ENCODE data around the gene MMP2. TPM values are rescaled to one million over a fixed set of nuclear protein-coding genes. Genes with fewer than 3 reads are reported as not detected.
A peak's percentile ranks its signal among the peaks of the same experiment; 100 is the strongest.

The MMP2 gene
- total RNA-seq, 2 donors from 2014 or later, result not detected

- DNase-seq (ENCODE audit: low spot score in 2 of 2), result no peak
- Mint-ChIP-seq H3K27ac (no peak overlapping the region), H3K9me3 (peaks cover 0 to 10% of the 10 kb centered on the region in 2 donors), H3K36me3 (peaks cover 0 to 4% of the 10 kb centered on the region in 2 donors)
- ATAC-seq, result no peak
These were observed 2.0 kb downstream of the MMP2 start for GRCh38 chr16:55481023-55481422.

- ATAC-seq (no peak), DNase-seq (ENCODE audit: low spot score in 2 of 2) (no peak)
- no peak overlapping the region for H3K27ac Mint-ChIP-seq
- H3K36me3 Mint-ChIP-seq, result peaks cover 0 to 4% of the 10 kb centered on the region in 2 donors
- peaks cover 0 to 10% of the 10 kb centered on the region in 2 donors for H3K9me3 Mint-ChIP-seq
These were observed 3.1 kb downstream of the MMP2 start for GRCh38 chr16:55482056-55482455.

GRCh38 chr16:55487048-55487803 is 8.2 kb downstream of the MMP2 start:
- no peaks in the 10 kb centered on the region for H3K36me3 Mint-ChIP-seq
- H3K9me3 Mint-ChIP-seq, result peaks cover 0 to 10% of the 10 kb centered on the region in 2 donors
- ATAC-seq (no peak), DNase-seq (ENCODE audit: low spot score in 2 of 2) (no peak)
- no peak overlapping the region for H3K27ac Mint-ChIP-seq

GRCh38 chr16:55488306-55488705 is 9.3 kb downstream of the MMP2 start:
- no peak for ATAC-seq
- no peak overlapping the region for H3K27ac Mint-ChIP-seq
- H3K9me3 Mint-ChIP-seq, result peaks cover 0 to 10% of the 10 kb centered on the region in 2 donors
- DNase-seq (ENCODE audit: low spot score in 2 of 2), result no peak
- no peaks in the 10 kb centered on the region for H3K36me3 Mint-ChIP-seq

- H3K9me3 Mint-ChIP-seq, result peaks cover 0 to 6% of the 10 kb centered on the region in 2 donors
- peak overlapping the region in 1 of 2 donors; percentile 56 for H3K27ac Mint-ChIP-seq
- no peak for DNase-seq (ENCODE audit: low spot score in 2 of 2)
- no peaks in the 10 kb centered on the region for H3K36me3 Mint-ChIP-seq
- no peak for ATAC-seq
These were observed 10.3 kb downstream of the MMP2 start for GRCh38 chr16:55489119-55489955.

- H3K36me3 Mint-ChIP-seq, result no peaks in the 10 kb centered on the region
- H3K9me3 Mint-ChIP-seq, result peaks cover 0 to under 1% of the 10 kb centered on the region in 2 donors
- DNase-seq (ENCODE audit: low spot score in 2 of 2) (no peak), ATAC-seq (no peak)
- H3K27ac Mint-ChIP-seq, result no peak overlapping the region
These were observed 10.9 kb downstream of the MMP2 start for GRCh38 chr16:55489956-55490265.

GRCh38 chr16:55490301-55490700 is 11.3 kb downstream of the MMP2 start:
- DNase-seq (ENCODE audit: low spot score in 2 of 2), result no peak
- no peak overlapping the region for H3K27ac Mint-ChIP-seq
- no peaks in the 10 kb centered on the region for H3K9me3 Mint-ChIP-seq
- H3K36me3 Mint-ChIP-seq, result no peaks in the 10 kb centered on the region
- no peak for ATAC-seq

- Mint-ChIP-seq H3K9me3 (no peaks in the 10 kb centered on the region), H3K36me3 (no peaks in the 10 kb centered on the region), H3K27ac (no peak overlapping the region)
- DNase-seq (ENCODE audit: low spot score in 2 of 2), result no peak
- ATAC-seq, result no peak
These were observed 12.7 kb downstream of the MMP2 start for GRCh38 chr16:55491691-55492090.

- Mint-ChIP-seq H3K36me3 (no peaks in the 10 kb centered on the region), H3K9me3 (no peaks in the 10 kb centered on the region), H3K27ac (no peak overlapping the region)
- DNase-seq (ENCODE audit: low spot score in 2 of 2), result no peak
- no peak for ATAC-seq
These were observed 13.9 kb downstream of the MMP2 start for GRCh38 chr16:55492756-55493380.

GRCh38 chr16:55494994-55495421 is 16.0 kb downstream of the MMP2 start:
- no peaks in the 10 kb centered on the region for H3K36me3 Mint-ChIP-seq
- no peaks in the 10 kb centered on the region for H3K9me3 Mint-ChIP-seq
- H3K27ac Mint-ChIP-seq, result no peak overlapping the region
- ATAC-seq (no peak), DNase-seq (ENCODE audit: low spot score in 2 of 2) (no peak)

GRCh38 chr16:55495616-55496289 is 16.8 kb downstream of the MMP2 start:
- H3K36me3 Mint-ChIP-seq, result no peaks in the 10 kb centered on the region
- no peak for ATAC-seq
- no peak overlapping the region for H3K27ac Mint-ChIP-seq
- no peaks in the 10 kb centered on the region for H3K9me3 Mint-ChIP-seq
- no peak for DNase-seq (ENCODE audit: low spot score in 2 of 2)

GRCh38 chr16:55496509-55497145 is 17.6 kb downstream of the MMP2 start:
- Mint-ChIP-seq H3K36me3 (no peaks in the 10 kb centered on the region), H3K9me3 (no peaks in the 10 kb centered on the region), H3K27ac (no peak overlapping the region)
- ATAC-seq (no peak), DNase-seq (ENCODE audit: low spot score in 2 of 2) (no peak)

GRCh38 chr16:55497558-55497957 is 18.6 kb downstream of the MMP2 start:
- no peak overlapping the region for H3K27ac Mint-ChIP-seq
- DNase-seq (ENCODE audit: low spot score in 2 of 2) (no peak), ATAC-seq (no peak)
- no peaks in the 10 kb centered on the region for H3K36me3 Mint-ChIP-seq
- H3K9me3 Mint-ChIP-seq, result no peaks in the 10 kb centered on the region

GRCh38 chr16:55498101-55498500 is 19.1 kb downstream of the MMP2 start:
- ATAC-seq (no peak), DNase-seq (ENCODE audit: low spot score in 2 of 2) (no peak)

GRCh38 chr16:55499281-55499680 is 20.3 kb downstream of the MMP2 start:
- no peak for DNase-seq (ENCODE audit: low spot score in 2 of 2)
- ATAC-seq, result no peak
- H3K36me3 Mint-ChIP-seq, result no peaks in the 10 kb centered on the region
- no peaks in the 10 kb centered on the region for H3K9me3 Mint-ChIP-seq
- H3K27ac Mint-ChIP-seq, result no peak overlapping the region

More at GRCh38 chr16:55498101-55498500, 19.1 kb downstream of the MMP2 start:
- H3K9me3 Mint-ChIP-seq, result no peaks in the 10 kb centered on the region
- H3K27ac Mint-ChIP-seq, result no peak overlapping the region
- no peaks in the 10 kb centered on the region for H3K36me3 Mint-ChIP-seq

- H3K27ac Mint-ChIP-seq, result no peak overlapping the region
- H3K36me3 Mint-ChIP-seq, result no peaks in the 10 kb centered on the region
- no peaks in the 10 kb centered on the region for H3K9me3 Mint-ChIP-seq
- DNase-seq (ENCODE audit: low spot score in 2 of 2) (peak in 1 of 2 donors; percentile 30), ATAC-seq (peak; percentile 80 to 96)
These were observed 21.0 kb downstream of the MMP2 start for GRCh38 chr16:55499951-55500529.
